Measurements from ENCODE around the gene DCLK1. TPM values are rescaled to one million over a fixed set of nuclear protein-coding genes. Genes with fewer than 3 reads are reported as not detected.

DCLK1 gene
- total RNA-seq, 1 donor from 2014 or later = 6.4 TPM

- no peaks in the 10 kb centered on the region for H3K36me3 Mint-ChIP-seq
- Histone ChIP-seq H3K27ac (no peak overlapping the region), H2AFZ (replicated peaks) (no peak overlapping the region), H3K36me3 (no peaks in the 10 kb centered on the region), H3F3A (ENCODE audit: low read depth) (no peaks in the 10 kb centered on the region), H3K4me2 (no peak overlapping the region), H3K4me3 (no peak overlapping the region), H3K27me3 (no peaks in the 10 kb centered on the region), H3K9ac (no peak overlapping the region), H3K4me1 (no peaks in the 10 kb centered on the region), H4K20me1 (ENCODE audit: low read depth) (no peaks in the 10 kb centered on the region), H3K9me3 (ENCODE audit: low read depth) (no peaks in the 10 kb centered on the region), H3K79me2 (ENCODE audit: low read depth) (no peaks in the 10 kb centered on the region)
- H3K9me3 Mint-ChIP-seq = no peaks in the 10 kb centered on the region
- H3K27ac Mint-ChIP-seq = no peak overlapping the region
- peaks cover under 1% of the 10 kb centered on the region for H3K4me1 Mint-ChIP-seq
- DNase-seq (ENCODE audit: low spot score) = no peak
- H3K4me3 Mint-ChIP-seq = no peak overlapping the region
- H3K27me3 Mint-ChIP-seq (ENCODE audit: insufficient read depth, low read depth) = peaks cover 2% of the 10 kb centered on the region
- TF ChIP-seq EZH2 (IDR thresholded peaks at IDR 0.05) (no peak), CTCF (IDR thresholded peaks at IDR 0.05) (no peak), EZH2phosphoT487 (IDR thresholded peaks at IDR 0.05) (no peak)
Observed at GRCh38 chr13:36001561-36001960, 129.6 kb downstream of the DCLK1 start.

GRCh38 chr13:36000028-36000427 is 131.2 kb downstream of the DCLK1 start:
- peaks cover 3% of the 10 kb centered on the region for H3K4me1 Mint-ChIP-seq
- no peaks in the 10 kb centered on the region for H3F3A ChIP-seq (ENCODE audit: low read depth)
- H3K4me2 ChIP-seq = no peak overlapping the region
- no peaks in the 10 kb centered on the region for H3K27me3 ChIP-seq
- no peak for DNase-seq (ENCODE audit: low spot score)
- TF ChIP-seq CTCF (IDR thresholded peaks at IDR 0.05) = no peak
- no peak for TF ChIP-seq EZH2 (IDR thresholded peaks at IDR 0.05)
- no peak for TF ChIP-seq EZH2phosphoT487 (IDR thresholded peaks at IDR 0.05)
- H4K20me1 ChIP-seq (ENCODE audit: low read depth) = no peaks in the 10 kb centered on the region
- no peak overlapping the region for H3K9ac ChIP-seq
- no peak overlapping the region for H2AFZ ChIP-seq (replicated peaks)
- H3K36me3 Mint-ChIP-seq = no peaks in the 10 kb centered on the region
- no peaks in the 10 kb centered on the region for H3K9me3 ChIP-seq (ENCODE audit: low read depth)
- no peaks in the 10 kb centered on the region for H3K9me3 Mint-ChIP-seq
- no peak overlapping the region for H3K27ac ChIP-seq
- no peaks in the 10 kb centered on the region for H3K79me2 ChIP-seq (ENCODE audit: low read depth)
- no peaks in the 10 kb centered on the region for H3K36me3 ChIP-seq
- no peak overlapping the region for H3K4me3 ChIP-seq
- no peak overlapping the region for H3K4me3 Mint-ChIP-seq
- peaks cover 4% of the 10 kb centered on the region for H3K4me1 ChIP-seq
- no peaks in the 10 kb centered on the region for H3K27me3 Mint-ChIP-seq (ENCODE audit: insufficient read depth, low read depth)
- H3K27ac Mint-ChIP-seq = no peak overlapping the region

- Mint-ChIP-seq H3K27ac (no peak overlapping the region), H3K4me1 (peaks cover 3% of the 10 kb centered on the region), H3K9me3 (no peaks in the 10 kb centered on the region), H3K27me3 (ENCODE audit: insufficient read depth, low read depth) (no peaks in the 10 kb centered on the region), H3K4me3 (no peak overlapping the region), H3K36me3 (no peaks in the 10 kb centered on the region)
- H3K4me3 ChIP-seq = no peak overlapping the region
- no peak overlapping the region for H2AFZ ChIP-seq (replicated peaks)
- H3K4me1 ChIP-seq = peaks cover 7% of the 10 kb centered on the region
- DNase-seq (ENCODE audit: low spot score) = no peak
- no peaks in the 10 kb centered on the region for H3K27me3 ChIP-seq
- no peak overlapping the region for H3K27ac ChIP-seq
- H3K36me3 ChIP-seq = no peaks in the 10 kb centered on the region
- no peaks in the 10 kb centered on the region for H3K9me3 ChIP-seq (ENCODE audit: low read depth)
- H3K4me2 ChIP-seq = no peak overlapping the region
- no peak overlapping the region for H3K9ac ChIP-seq
- no peak for TF ChIP-seq CTCF (IDR thresholded peaks at IDR 0.05)
- H3K79me2 ChIP-seq (ENCODE audit: low read depth) = no peaks in the 10 kb centered on the region
- H4K20me1 ChIP-seq (ENCODE audit: low read depth) = no peaks in the 10 kb centered on the region
- no peaks in the 10 kb centered on the region for H3F3A ChIP-seq (ENCODE audit: low read depth)
Observed at GRCh38 chr13:35996360-35996759, 134.8 kb downstream of the DCLK1 start.

- Histone ChIP-seq H2AFZ (replicated peaks) (no peak overlapping the region), H4K20me1 (ENCODE audit: low read depth) (no peaks in the 10 kb centered on the region), H3K27ac (no peak overlapping the region), H3K4me2 (no peak overlapping the region), H3K9ac (no peak overlapping the region), H3K4me1 (peaks cover 7% of the 10 kb centered on the region), H3K79me2 (ENCODE audit: low read depth) (no peaks in the 10 kb centered on the region), H3K36me3 (no peaks in the 10 kb centered on the region), H3K27me3 (no peaks in the 10 kb centered on the region), H3K4me3 (no peak overlapping the region), H3F3A (ENCODE audit: low read depth) (no peaks in the 10 kb centered on the region), H3K9me3 (ENCODE audit: low read depth) (no peaks in the 10 kb centered on the region)
- no peak overlapping the region for H3K27ac Mint-ChIP-seq
- TF ChIP-seq CTCF (IDR thresholded peaks at IDR 0.05) (no peak), EZH2phosphoT487 (IDR thresholded peaks at IDR 0.05) (no peak), EZH2 (IDR thresholded peaks at IDR 0.05) (no peak)
- H3K9me3 Mint-ChIP-seq = no peaks in the 10 kb centered on the region
- H3K27me3 Mint-ChIP-seq (ENCODE audit: insufficient read depth, low read depth) = no peaks in the 10 kb centered on the region
- no peak overlapping the region for H3K4me3 Mint-ChIP-seq
- peaks cover 3% of the 10 kb centered on the region for H3K4me1 Mint-ChIP-seq
- H3K36me3 Mint-ChIP-seq = no peaks in the 10 kb centered on the region
- DNase-seq (ENCODE audit: low spot score) = no peak
Observed at GRCh38 chr13:35995136-35995535, 136.0 kb downstream of the DCLK1 start.
